ENCODE measurements around the gene RASSF8. TPM values are rescaled to one million over a fixed set of nuclear protein-coding genes. Genes with fewer than 3 reads are reported as not detected.
A peak's percentile ranks its signal among the peaks of the same experiment; 100 is the strongest.

The RASSF8 gene
- polyA plus RNA-seq, 1 donor (not counting 4 experiments of a cell fraction or from before 2014, with no cell fraction given), result 10.5 TPM

DNA sequence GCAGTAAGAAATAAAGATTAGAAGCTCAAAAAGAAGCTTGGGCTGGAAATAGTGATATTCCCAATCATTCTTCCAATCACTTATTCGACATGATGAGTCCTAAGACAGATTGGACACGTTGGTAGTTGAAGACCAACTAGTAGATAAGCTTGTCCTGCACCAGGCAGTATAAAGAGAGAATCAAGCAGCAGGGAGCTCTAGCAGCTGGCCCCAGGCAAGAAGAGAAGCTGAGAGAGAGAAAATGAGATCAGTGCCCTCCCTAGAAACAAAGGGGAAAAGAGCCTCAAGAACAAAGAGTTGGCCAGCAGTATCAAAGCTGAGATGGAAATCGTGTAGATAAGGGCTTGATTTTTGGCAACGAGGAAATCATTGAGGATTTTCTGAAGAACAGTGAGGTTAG lies 20.6 kb downstream of the RASSF8 start:
- TF ChIP-seq EZH2 (IDR thresholded peaks at IDR 0.05; ENCODE audit: low read length), result no peak
- TF ChIP-seq, protein P1, sequence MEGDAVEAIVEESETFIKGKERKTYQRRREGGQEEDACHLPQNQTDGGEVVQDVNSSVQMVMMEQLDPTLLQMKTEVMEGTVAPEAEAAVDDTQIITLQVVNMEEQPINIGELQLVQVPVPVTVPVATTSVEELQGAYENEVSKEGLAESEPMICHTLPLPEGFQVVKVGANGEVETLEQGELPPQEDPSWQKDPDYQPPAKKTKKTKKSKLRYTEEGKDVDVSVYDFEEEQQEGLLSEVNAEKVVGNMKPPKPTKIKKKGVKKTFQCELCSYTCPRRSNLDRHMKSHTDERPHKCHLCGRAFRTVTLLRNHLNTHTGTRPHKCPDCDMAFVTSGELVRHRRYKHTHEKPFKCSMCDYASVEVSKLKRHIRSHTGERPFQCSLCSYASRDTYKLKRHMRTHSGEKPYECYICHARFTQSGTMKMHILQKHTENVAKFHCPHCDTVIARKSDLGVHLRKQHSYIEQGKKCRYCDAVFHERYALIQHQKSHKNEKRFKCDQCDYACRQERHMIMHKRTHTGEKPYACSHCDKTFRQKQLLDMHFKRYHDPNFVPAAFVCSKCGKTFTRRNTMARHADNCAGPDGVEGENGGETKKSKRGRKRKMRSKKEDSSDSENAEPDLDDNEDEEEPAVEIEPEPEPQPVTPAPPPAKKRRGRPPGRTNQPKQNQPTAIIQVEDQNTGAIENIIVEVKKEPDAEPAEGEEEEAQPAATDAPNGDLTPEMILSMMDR (optimal IDR thresholded peaks at IDR 0.05 in 1 of 3, IDR thresholded peaks at IDR 0.05 in 1 of 3, conservative IDR thresholded peaks at IDR 0.05 in 1 of 3; ENCODE audit: extremely low read depth in 1 of 3, insufficient read depth in 2 of 3, low read length in 3 of 3), result no peak
- no peak overlapping the region for H2AFZ ChIP-seq (ENCODE audit: control insufficient read depth, low read length)
- H3K27me3 ChIP-seq (ENCODE audit: control insufficient read depth, extremely low read depth, insufficient read depth, low read length), result no peaks in the 10 kb centered on the region
- H3K9ac ChIP-seq (ENCODE audit: control insufficient read depth, extremely low read depth, insufficient read depth, low read length), result no peak overlapping the region
- no peaks in the 10 kb centered on the region for H3K9me1 ChIP-seq (ENCODE audit: control insufficient read depth, extremely low read depth, insufficient read depth, low read length)
- H3K4me2 ChIP-seq (ENCODE audit: control insufficient read depth, extremely low read depth, insufficient read depth, low read depth, low read length), result no peak overlapping the region
- dilution Hi-C loops (cut with MboI; ENCODE audit: extremely low pct_ligation_motif_present, low sequenced_read_pairs), result no loop called here
- H3K9me3 ChIP-seq (ENCODE audit: control insufficient read depth, low read depth, low read length), result no peaks in the 10 kb centered on the region
- DNase-seq (ENCODE audit: low read depth, low spot score) (no peak), FAIRE-seq (no peak)
- H3K36me3 ChIP-seq (ENCODE audit: control insufficient read depth in 2 of 2, extremely low read depth in 1 of 2, insufficient read depth in 2 of 2, low read length in 2 of 2), result no peaks in the 10 kb centered on the region
- H3K4me3 ChIP-seq (ENCODE audit: control insufficient read depth in 2 of 3, extremely low read depth in 1 of 3, insufficient read depth in 2 of 3, low read depth in 1 of 3, low read length in 3 of 3), result no peak overlapping the region
- H3K27ac ChIP-seq (ENCODE audit: control insufficient read depth, insufficient read depth, low read length), result no peak overlapping the region
- H4K20me1 ChIP-seq (ENCODE audit: control insufficient read depth, extremely low read depth, insufficient read depth, low read length), result no peaks in the 10 kb centered on the region
- H3K79me2 ChIP-seq (ENCODE audit: control insufficient read depth, insufficient read depth, low read length), result peaks cover 33% of the 10 kb centered on the region
- peaks cover 6% of the 10 kb centered on the region for H3K4me1 ChIP-seq (ENCODE audit: control insufficient read depth, extremely low read depth, insufficient read depth, low read length)

DNA sequence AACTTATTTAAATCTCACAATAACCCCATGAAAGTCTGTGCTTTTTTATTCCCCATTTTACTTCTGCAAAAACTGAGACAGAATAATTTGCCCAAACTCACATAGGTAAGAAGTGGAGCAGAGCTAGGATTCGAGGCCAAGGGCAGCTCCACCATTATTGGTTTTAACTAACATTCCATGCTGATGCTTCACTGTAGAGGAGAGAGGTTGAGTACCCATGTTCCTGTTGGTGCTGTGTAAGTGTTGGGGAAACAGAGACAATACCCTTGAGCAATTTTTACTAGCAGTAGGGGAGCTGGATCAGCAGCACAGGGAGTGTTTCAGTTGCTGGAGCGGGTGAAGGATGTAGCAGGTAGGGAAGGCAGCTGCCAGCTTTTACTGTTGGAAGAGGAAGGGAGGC lies 21.1 kb downstream of the RASSF8 start:
- H3K27me3 ChIP-seq (ENCODE audit: control insufficient read depth, extremely low read depth, insufficient read depth, low read length), result no peaks in the 10 kb centered on the region
- no peak for DNase-seq (ENCODE audit: low read depth, low spot score)
- H3K9me1 ChIP-seq (ENCODE audit: control insufficient read depth, extremely low read depth, insufficient read depth, low read length), result no peaks in the 10 kb centered on the region
- H3K4me1 ChIP-seq (ENCODE audit: control insufficient read depth, extremely low read depth, insufficient read depth, low read length), result peaks cover 6% of the 10 kb centered on the region
- no peaks in the 10 kb centered on the region for H4K20me1 ChIP-seq (ENCODE audit: control insufficient read depth, extremely low read depth, insufficient read depth, low read length)
- no peak overlapping the region for H3K9ac ChIP-seq (ENCODE audit: control insufficient read depth, extremely low read depth, insufficient read depth, low read length)
- no peak for TF ChIP-seq EZH2 (IDR thresholded peaks at IDR 0.05; ENCODE audit: low read length)
- TF ChIP-seq, protein P1 (optimal IDR thresholded peaks at IDR 0.05 in 1 of 3, IDR thresholded peaks at IDR 0.05 in 1 of 3, conservative IDR thresholded peaks at IDR 0.05 in 1 of 3; ENCODE audit: extremely low read depth in 1 of 3, insufficient read depth in 2 of 3, low read length in 3 of 3), result no peak
- peaks cover 38% of the 10 kb centered on the region for H3K79me2 ChIP-seq (ENCODE audit: control insufficient read depth, insufficient read depth, low read length)
- H3K4me2 ChIP-seq (ENCODE audit: control insufficient read depth, extremely low read depth, insufficient read depth, low read depth, low read length), result peak overlapping the region; percentile 9
- no peak overlapping the region for H3K27ac ChIP-seq (ENCODE audit: control insufficient read depth, insufficient read depth, low read length)
- no peak overlapping the region for H2AFZ ChIP-seq (ENCODE audit: control insufficient read depth, low read length)
- FAIRE-seq, result peak; percentile 87
- dilution Hi-C loops (cut with MboI; ENCODE audit: extremely low pct_ligation_motif_present, low sequenced_read_pairs), result no loop called here
- no peaks in the 10 kb centered on the region for H3K9me3 ChIP-seq (ENCODE audit: control insufficient read depth, low read depth, low read length)
- H3K4me3 ChIP-seq (ENCODE audit: control insufficient read depth in 2 of 3, extremely low read depth in 1 of 3, insufficient read depth in 2 of 3, low read depth in 1 of 3, low read length in 3 of 3), result no peak overlapping the region
- H3K36me3 ChIP-seq (ENCODE audit: control insufficient read depth in 2 of 2, extremely low read depth in 1 of 2, insufficient read depth in 2 of 2, low read length in 2 of 2), result no peaks in the 10 kb centered on the region

Data from keratinocyte (primary cell).